T-helper 1 cell treated with Interleukin-12 subunit alpha and Interleukin-12 subunit beta and Interleukin-4 antibody, amounts not matched to agents 30 μg/mL and 1 μg/mL, for 36 hours (primary cell): ENCODE results near the gene P3H2.
"Not testable (repeated sequence)": the region's sequence is repeated elsewhere in the genome, so short reads cannot be mapped to it uniquely, and the experiment has no call there.

ENCODE experiments used
- H3K27ac Mint-ChIP-seq: one replicate; pipeline ENCODE4 v1.8.0; 2021; ENCODE audit warnings: mild to moderate bottlenecking, mixed read lengths
- H3K27me3 Mint-ChIP-seq: one replicate; pipeline ENCODE4 v1.8.0; 2021; ENCODE audit warnings: low read depth, mixed read lengths
- H3K36me3 Mint-ChIP-seq: one replicate; pipeline ENCODE4 v1.8.0; 2021; ENCODE audit warnings: low read depth, mixed read lengths
- H3K4me1 Mint-ChIP-seq: one replicate; pipeline ENCODE4 v1.8.0; 2021; ENCODE audit warnings: low read depth, mixed read lengths
- H3K4me3 Mint-ChIP-seq: one replicate; pipeline ENCODE4 v1.8.0; 2021; ENCODE audit warnings: mild to moderate bottlenecking, moderate library complexity, mixed read lengths
- H3K9me3 Mint-ChIP-seq: one replicate; pipeline ENCODE4 v1.8.0; 2021; ENCODE audit warnings: mixed read lengths

Gene P3H2

DNA sequence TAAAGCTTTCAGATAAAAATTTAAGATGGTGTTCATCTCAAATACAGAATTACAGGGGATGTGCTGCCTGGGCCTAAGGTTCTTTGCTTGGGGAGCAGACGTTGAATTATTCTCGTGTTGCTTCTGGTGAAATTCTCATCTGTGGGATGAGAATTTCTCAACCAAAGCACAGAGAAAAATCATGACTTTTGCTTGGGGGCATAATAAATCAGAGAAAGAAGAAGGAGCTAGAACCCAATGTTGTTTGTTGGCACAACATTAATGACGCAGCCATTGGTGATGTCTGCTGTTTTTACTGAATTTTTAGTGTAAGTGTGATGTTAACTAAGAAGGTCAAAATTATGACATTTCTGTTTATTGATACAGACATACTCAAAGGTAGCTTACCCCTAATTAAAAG, 35.7 kb downstream of the P3H2 start:
- Mint-ChIP-seq H3K36me3 (no peaks in the 10 kb centered on the region), H3K4me3 (no peak overlapping the region), H3K27me3 (peaks cover 4% of the 10 kb centered on the region), H3K27ac (no peak overlapping the region), H3K4me1 (no peaks in the 10 kb centered on the region), H3K9me3 (no peaks in the 10 kb centered on the region)

GRCh38 chr3:190083635-190084034, 37.1 kb downstream of the P3H2 start:
- Mint-ChIP-seq H3K27ac (no peak overlapping the region), H3K27me3 (peaks cover under 1% of the 10 kb centered on the region), H3K9me3 (no peaks in the 10 kb centered on the region), H3K36me3 (no peaks in the 10 kb centered on the region), H3K4me1 (no peaks in the 10 kb centered on the region), H3K4me3 (no peak overlapping the region)

DNA sequence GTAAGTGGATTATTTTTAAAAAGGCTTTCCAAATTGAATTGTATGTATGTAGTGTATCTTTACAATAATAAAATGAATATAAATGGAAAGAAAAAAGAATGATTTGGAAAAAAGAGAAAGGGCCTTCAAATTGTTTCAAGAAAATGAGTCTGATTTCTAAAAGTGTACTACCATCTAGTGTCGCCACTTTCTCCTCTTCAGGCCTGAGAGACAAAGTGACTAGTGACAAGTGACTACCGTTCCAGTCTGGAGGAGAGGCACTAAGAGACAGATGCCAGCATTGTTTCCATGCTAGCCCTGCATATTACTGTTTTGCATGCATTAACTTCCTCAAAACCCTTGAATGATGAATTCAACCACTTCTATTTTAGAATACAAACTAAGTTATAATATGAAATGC, 39.3 kb downstream of the P3H2 start:
- Mint-ChIP-seq H3K4me3 (no peak overlapping the region), H3K36me3 (no peaks in the 10 kb centered on the region), H3K27ac (no peak overlapping the region), H3K27me3 (peaks cover 6% of the 10 kb centered on the region), H3K4me1 (no peaks in the 10 kb centered on the region), H3K9me3 (no peaks in the 10 kb centered on the region)

DNA sequence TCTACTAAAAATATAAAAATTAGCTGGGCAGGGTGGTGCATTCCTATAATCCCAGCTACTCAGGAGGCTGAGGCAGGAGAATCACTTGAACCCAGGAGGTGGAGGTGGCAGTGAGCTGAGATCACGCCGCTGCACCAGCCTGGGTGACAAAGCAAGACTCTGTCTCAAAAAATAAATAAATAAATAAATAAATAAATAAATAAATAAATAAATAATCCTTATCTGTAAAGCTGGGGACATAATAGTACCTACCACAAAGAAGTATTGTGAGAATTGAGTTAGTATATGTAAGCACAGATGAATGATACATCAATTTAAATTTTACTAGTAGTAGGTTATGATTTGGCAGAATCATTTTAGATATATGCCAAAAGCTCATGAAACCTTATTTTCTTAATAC, 41.5 kb downstream of the P3H2 start:
- H3K27ac Mint-ChIP-seq, H3K36me3 Mint-ChIP-seq, H3K4me1 Mint-ChIP-seq, H3K9me3 Mint-ChIP-seq, H3K4me3 Mint-ChIP-seq: not testable (repeated sequence)
- H3K27me3 Mint-ChIP-seq = peaks cover 19% of the 10 kb centered on the region

DNA sequence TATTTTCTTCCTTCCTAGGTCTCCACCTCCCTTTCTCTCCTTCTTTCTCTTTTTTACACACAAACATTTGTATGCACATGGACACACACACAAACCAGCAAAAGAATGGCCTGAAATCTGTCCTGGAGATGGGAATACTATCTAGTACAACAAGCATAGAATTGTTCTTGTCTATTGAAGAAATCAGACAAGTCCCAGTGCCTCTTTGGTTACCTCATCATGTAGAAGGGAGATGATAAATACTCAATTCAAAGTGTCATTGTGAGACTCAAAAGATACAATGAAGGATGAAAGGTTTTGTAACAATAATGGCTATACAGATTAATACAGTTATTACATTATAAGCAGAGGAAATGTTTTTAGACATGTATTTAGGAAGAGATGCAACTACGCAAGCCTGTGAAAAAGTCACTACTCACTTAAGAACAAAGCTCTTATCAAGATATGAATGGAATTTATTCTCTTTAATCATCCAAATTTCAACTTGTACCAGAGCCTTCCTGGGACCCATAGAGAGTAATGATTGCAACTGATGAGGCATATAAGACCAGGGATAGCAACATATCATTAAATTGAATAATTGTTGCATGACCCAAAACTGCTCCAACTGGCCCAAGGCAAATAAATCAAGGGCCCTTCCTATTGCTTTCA, 43.2 kb downstream of the P3H2 start:
- Mint-ChIP-seq H3K4me3 (no peak overlapping the region), H3K4me1 (no peaks in the 10 kb centered on the region), H3K9me3 (no peaks in the 10 kb centered on the region), H3K36me3 (no peaks in the 10 kb centered on the region), H3K27me3 (peaks cover 19% of the 10 kb centered on the region), H3K27ac (no peak overlapping the region)

DNA sequence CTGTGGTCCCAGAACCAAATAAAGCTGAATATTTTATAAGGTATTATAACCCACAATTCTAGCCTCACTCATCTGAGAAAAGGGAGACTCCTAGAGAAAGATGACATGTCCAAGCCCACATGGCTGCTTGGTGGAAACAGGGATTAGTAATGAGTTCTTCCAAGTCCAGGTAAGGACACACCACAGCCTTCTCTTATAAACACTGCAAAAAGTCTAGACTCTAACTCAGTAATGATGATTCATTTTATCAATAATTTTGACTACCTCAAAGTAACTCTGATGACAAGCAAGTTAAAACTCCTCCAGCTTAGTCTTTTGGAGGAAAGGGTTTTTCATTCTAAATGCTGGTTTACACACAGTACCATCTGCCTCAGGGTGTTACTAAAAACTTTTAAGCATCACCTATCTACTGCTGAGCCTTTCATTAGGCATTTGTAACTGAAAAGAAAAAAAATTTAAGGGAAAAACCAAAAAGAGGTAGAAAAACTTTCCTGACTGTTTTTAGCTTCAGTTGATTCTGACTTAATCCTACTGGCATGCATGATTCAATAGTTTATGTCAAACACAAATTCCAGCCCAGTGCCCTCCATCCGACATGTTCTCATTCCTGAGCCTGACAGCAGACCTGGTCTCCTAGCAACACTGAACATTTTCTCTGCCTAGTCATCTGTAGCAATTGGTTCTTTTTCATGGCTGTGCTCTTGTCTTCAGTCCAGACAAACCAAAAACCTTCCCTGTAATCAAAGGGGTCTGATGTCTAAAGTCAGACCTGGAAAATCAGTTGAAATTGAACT, 43.9 kb downstream of the P3H2 start:
- Mint-ChIP-seq H3K36me3 (no peaks in the 10 kb centered on the region), H3K27ac (no peak overlapping the region), H3K9me3 (no peaks in the 10 kb centered on the region), H3K4me1 (no peaks in the 10 kb centered on the region), H3K4me3 (no peak overlapping the region), H3K27me3 (peaks cover 19% of the 10 kb centered on the region)

DNA sequence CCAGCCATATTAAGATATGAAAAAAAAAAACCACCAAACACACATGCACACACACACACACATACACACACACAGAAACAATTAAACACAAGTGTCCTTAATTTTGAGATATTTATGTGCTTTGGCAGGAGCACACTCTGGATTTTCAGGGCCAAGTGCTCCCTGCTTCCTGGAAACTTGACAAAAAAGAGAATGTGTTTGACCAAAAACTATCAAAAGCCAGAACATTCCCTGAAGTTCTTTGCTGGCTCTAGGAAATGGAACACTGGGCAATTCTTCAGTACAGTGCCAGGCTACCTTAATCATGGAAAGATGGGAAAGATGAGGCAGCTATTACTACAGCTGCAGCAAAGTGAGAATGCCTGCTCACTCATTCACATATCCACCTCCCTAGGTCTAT, 44.6 kb downstream of the P3H2 start:
- Mint-ChIP-seq H3K36me3 (no peaks in the 10 kb centered on the region), H3K27me3 (peaks cover 19% of the 10 kb centered on the region), H3K4me1 (no peaks in the 10 kb centered on the region), H3K27ac (no peak overlapping the region), H3K4me3 (no peak overlapping the region), H3K9me3 (no peaks in the 10 kb centered on the region)

DNA sequence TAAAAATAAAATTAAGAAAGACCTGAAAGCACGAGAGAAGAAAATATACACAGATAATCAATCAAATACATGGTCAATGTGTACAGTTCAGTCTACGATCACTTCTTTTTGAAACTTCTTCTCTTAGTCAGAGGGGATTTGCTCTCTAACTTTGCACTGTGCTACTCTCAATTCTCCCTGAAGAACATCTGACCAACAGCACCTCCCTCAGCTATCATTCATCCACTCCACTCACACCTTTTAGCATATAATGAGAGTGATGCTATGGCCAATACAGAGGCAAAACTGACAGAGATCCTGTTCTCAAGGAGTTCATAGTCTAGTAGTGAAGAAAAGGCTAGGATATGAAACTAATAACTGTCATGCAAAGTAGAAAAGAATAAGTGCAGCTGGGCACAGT, 45.9 kb downstream of the P3H2 start:
- no peaks in the 10 kb centered on the region for H3K9me3 Mint-ChIP-seq
- peaks cover 19% of the 10 kb centered on the region for H3K27me3 Mint-ChIP-seq
- no peak overlapping the region for H3K27ac Mint-ChIP-seq

GRCh38 chr3:190073264-190074008, 47.3 kb downstream of the P3H2 start:
- no peaks in the 10 kb centered on the region for H3K36me3 Mint-ChIP-seq
- no peaks in the 10 kb centered on the region for H3K4me1 Mint-ChIP-seq
- H3K27me3 Mint-ChIP-seq = peaks cover 19% of the 10 kb centered on the region
- H3K4me3 Mint-ChIP-seq = no peak overlapping the region
- H3K9me3 Mint-ChIP-seq = no peaks in the 10 kb centered on the region
- no peak overlapping the region for H3K27ac Mint-ChIP-seq

More for the DNA sequence above, 45.9 kb downstream of the P3H2 start:
- H3K4me3 Mint-ChIP-seq = no peak overlapping the region
- no peaks in the 10 kb centered on the region for H3K36me3 Mint-ChIP-seq
- H3K4me1 Mint-ChIP-seq = no peaks in the 10 kb centered on the region

DNA sequence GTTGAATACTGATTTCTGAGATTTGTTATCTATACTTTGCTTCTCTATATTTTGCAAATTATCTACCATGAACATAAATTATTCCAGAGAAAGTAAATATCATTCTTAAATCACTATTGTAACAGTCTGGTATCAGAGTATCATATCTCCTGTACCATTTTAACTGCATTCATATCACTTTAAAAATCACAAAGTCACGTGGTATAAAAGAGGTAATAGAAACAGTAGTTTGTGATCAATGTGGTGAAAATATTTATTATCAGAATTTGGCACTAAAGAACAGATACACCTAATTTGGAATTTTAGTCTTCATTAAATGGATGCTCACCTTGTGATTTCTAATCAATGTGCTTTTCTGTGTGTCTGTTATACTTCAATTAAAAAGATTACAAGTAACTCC, 47.8 kb downstream of the P3H2 start:
- Mint-ChIP-seq H3K4me1 (no peaks in the 10 kb centered on the region), H3K27ac (no peak overlapping the region), H3K4me3 (no peak overlapping the region), H3K9me3 (no peaks in the 10 kb centered on the region), H3K36me3 (no peaks in the 10 kb centered on the region), H3K27me3 (peaks cover 19% of the 10 kb centered on the region)

- not testable (repeated sequence) for H3K4me3 Mint-ChIP-seq, H3K36me3 Mint-ChIP-seq
- peaks cover 13% of the 10 kb centered on the region for H3K27me3 Mint-ChIP-seq
Observed at GRCh38 chr3:190071921-190072320, 48.8 kb downstream of the P3H2 start.

DNA sequence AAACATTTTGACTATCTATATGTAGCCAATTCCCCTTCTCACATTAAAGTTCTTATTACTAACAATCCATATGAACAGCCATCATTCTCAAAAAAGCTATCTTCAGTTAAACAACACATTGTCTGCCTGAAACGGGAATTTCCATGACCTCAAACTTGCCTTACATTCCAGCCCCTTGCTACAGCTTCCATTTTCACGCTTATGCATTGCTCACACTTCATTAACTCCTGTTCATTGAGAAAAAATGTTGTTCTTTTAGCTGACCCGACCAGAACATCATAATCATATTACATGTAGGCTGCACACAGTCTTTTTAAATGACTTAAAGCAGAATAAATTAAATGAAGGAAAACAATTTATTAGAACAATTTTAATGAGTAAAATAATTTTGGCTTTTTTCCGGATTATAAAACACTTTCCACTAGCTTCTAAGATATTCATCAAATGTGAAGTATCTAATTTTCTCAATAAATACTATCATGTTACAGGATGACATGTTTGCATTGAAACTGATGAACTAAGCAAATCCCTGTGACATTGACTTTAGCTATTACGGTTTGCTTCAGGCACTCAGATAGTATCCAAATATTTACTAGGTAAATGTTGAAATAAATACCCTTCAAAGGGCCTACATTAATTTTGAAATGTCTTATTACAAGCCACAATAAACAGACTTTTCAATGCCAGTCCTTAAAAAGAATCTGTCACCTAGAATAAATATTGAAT, 49.9 kb downstream of the P3H2 start:
- H3K4me3 Mint-ChIP-seq = no peak overlapping the region
- no peaks in the 10 kb centered on the region for H3K4me1 Mint-ChIP-seq
- H3K27me3 Mint-ChIP-seq = peaks cover 8% of the 10 kb centered on the region
- no peaks in the 10 kb centered on the region for H3K36me3 Mint-ChIP-seq
- H3K9me3 Mint-ChIP-seq = no peaks in the 10 kb centered on the region
- H3K27ac Mint-ChIP-seq = no peak overlapping the region

More at GRCh38 chr3:190071921-190072320, 48.8 kb downstream of the P3H2 start:
- not testable (repeated sequence) for H3K9me3 Mint-ChIP-seq, H3K4me1 Mint-ChIP-seq, H3K27ac Mint-ChIP-seq

- Mint-ChIP-seq H3K27ac (no peak overlapping the region), H3K4me3 (no peak overlapping the region), H3K4me1 (no peaks in the 10 kb centered on the region), H3K9me3 (no peaks in the 10 kb centered on the region), H3K36me3 (no peaks in the 10 kb centered on the region), H3K27me3 (peaks cover 4% of the 10 kb centered on the region)
Observed at GRCh38 chr3:190065204-190065603, 55.5 kb downstream of the P3H2 start.

GRCh38 chr3:190064659-190065058, 56.0 kb downstream of the P3H2 start:
- H3K27ac Mint-ChIP-seq = no peak overlapping the region
- H3K27me3 Mint-ChIP-seq = peaks cover 4% of the 10 kb centered on the region
- no peaks in the 10 kb centered on the region for H3K4me1 Mint-ChIP-seq
- H3K36me3 Mint-ChIP-seq = no peaks in the 10 kb centered on the region
- H3K4me3 Mint-ChIP-seq = no peak overlapping the region
- no peaks in the 10 kb centered on the region for H3K9me3 Mint-ChIP-seq
